ENCODE measurements around the gene HGD. TPM values are rescaled to one million over a fixed set of nuclear protein-coding genes. Genes with fewer than 3 reads are reported as not detected.
"Not testable (repeated sequence)": the region's sequence is repeated elsewhere in the genome, so short reads cannot be mapped to it uniquely, and the experiment has no call there.

The HGD gene
- total RNA-seq (10 to 100 TPM in 1 of 2 donors, 1 to 10 TPM in 1; 2.8 to 19.1 TPM), total RNA-seq (2.0 to 2.3 reads per million in 2 donors)

GRCh38 chr3:120682095-120682681 lies at the start of gene HGD:
Gene HGD, minus strand, starts transcription at chr3:120682239. Its CDS starts 128 bp downstream, at chr3:120682111.
- Mint-ChIP-seq H3K36me3 (ENCODE audit: low read depth) (peaks cover 2% of the 10 kb centered on the region), H3K27ac (no peak within 1 kb of the TSS), H3K4me1 (peaks cover 5% of the 10 kb centered on the region), H3K4me3 (no peak within 1 kb of the TSS), H3K27me3 (no peaks in the 10 kb centered on the region)
- no peaks in the 10 kb centered on the region for H3K9me3 ChIP-seq (ENCODE audit: control insufficient read depth, low read length, poor library complexity, severe bottlenecking)
- ATAC-seq (no peak), DNase-seq (no peak)

GRCh38 chr3:120730576-120731542 lies 48.8 kb upstream of the HGD start:
- H3K9me3 ChIP-seq (ENCODE audit: control insufficient read depth, low read length, poor library complexity, severe bottlenecking) = no peaks in the 10 kb centered on the region
- ATAC-seq = no peak
- H3K27me3 Mint-ChIP-seq = no peaks in the 10 kb centered on the region
- no peak for DNase-seq
- peaks cover 8% of the 10 kb centered on the region for H3K4me1 Mint-ChIP-seq
- peaks cover 8% of the 10 kb centered on the region for H3K36me3 Mint-ChIP-seq (ENCODE audit: low read depth)
- H3K27ac Mint-ChIP-seq = peak overlapping the region; percentile 11
- H3K4me3 Mint-ChIP-seq = no peak overlapping the region

GRCh38 chr3:120726791-120727190 lies 44.8 kb upstream of the HGD start:
- H3K4me1 Mint-ChIP-seq = peaks cover 8% of the 10 kb centered on the region
- H3K9me3 ChIP-seq (ENCODE audit: control insufficient read depth, low read length, poor library complexity, severe bottlenecking) = no peaks in the 10 kb centered on the region
- no peak overlapping the region for H3K27ac Mint-ChIP-seq
- no peaks in the 10 kb centered on the region for H3K27me3 Mint-ChIP-seq
- ATAC-seq = no peak
- H3K36me3 Mint-ChIP-seq (ENCODE audit: low read depth) = peaks cover 8% of the 10 kb centered on the region
- DNase-seq = no peak
- H3K4me3 Mint-ChIP-seq = no peak overlapping the region

GRCh38 chr3:120719167-120719834 lies 37.3 kb upstream of the HGD start:
- H3K27me3 Mint-ChIP-seq; H3K27ac Mint-ChIP-seq; H3K36me3 Mint-ChIP-seq (ENCODE audit: low read depth); H3K9me3 ChIP-seq (ENCODE audit: control insufficient read depth, low read length, poor library complexity, severe bottlenecking): not testable (repeated sequence)
- DNase-seq = peak; percentile 45 to 72 (median 65)
- peaks cover 34% of the 10 kb centered on the region for H3K4me1 Mint-ChIP-seq
- peak overlapping the region; percentile 81 for H3K4me3 Mint-ChIP-seq
- ATAC-seq = peak; percentile 91

GRCh38 chr3:120713262-120713661 lies 31.2 kb upstream of the HGD start:
- DNase-seq (no peak), ATAC-seq (no peak)
- H3K36me3 Mint-ChIP-seq (ENCODE audit: low read depth) = peaks cover 4% of the 10 kb centered on the region
- H3K4me1 Mint-ChIP-seq = peaks cover 11% of the 10 kb centered on the region
- H3K9me3 ChIP-seq (ENCODE audit: control insufficient read depth, low read length, poor library complexity, severe bottlenecking) = no peaks in the 10 kb centered on the region
- no peak overlapping the region for H3K27ac Mint-ChIP-seq
- no peaks in the 10 kb centered on the region for H3K27me3 Mint-ChIP-seq
- H3K4me3 Mint-ChIP-seq = no peak overlapping the region

- Mint-ChIP-seq H3K4me3 (no peak overlapping the region), H3K36me3 (ENCODE audit: low read depth) (peaks cover 5% of the 10 kb centered on the region), H3K27me3 (no peaks in the 10 kb centered on the region), H3K4me1 (peaks cover 11% of the 10 kb centered on the region), H3K27ac (no peak overlapping the region)
- DNase-seq (no peak), ATAC-seq (no peak)
- no peaks in the 10 kb centered on the region for H3K9me3 ChIP-seq (ENCODE audit: control insufficient read depth, low read length, poor library complexity, severe bottlenecking)
Observed at GRCh38 chr3:120710369-120710768, 28.3 kb upstream of the HGD start.

GRCh38 chr3:120708408-120708807 lies 26.4 kb upstream of the HGD start:
- no peak overlapping the region for H3K4me3 Mint-ChIP-seq
- peaks cover 4% of the 10 kb centered on the region for H3K9me3 ChIP-seq (ENCODE audit: control insufficient read depth, low read length, poor library complexity, severe bottlenecking)
- DNase-seq = no peak
- no peaks in the 10 kb centered on the region for H3K27me3 Mint-ChIP-seq
- no peak for ATAC-seq
- H3K36me3 Mint-ChIP-seq (ENCODE audit: low read depth) = peaks cover 5% of the 10 kb centered on the region
- no peak overlapping the region for H3K27ac Mint-ChIP-seq
- peaks cover 7% of the 10 kb centered on the region for H3K4me1 Mint-ChIP-seq

GRCh38 chr3:120706950-120707349 lies 24.9 kb upstream of the HGD start:
- Mint-ChIP-seq H3K4me3 (no peak overlapping the region), H3K27ac (no peak overlapping the region), H3K36me3 (ENCODE audit: low read depth) (peaks cover 7% of the 10 kb centered on the region), H3K27me3 (no peaks in the 10 kb centered on the region), H3K4me1 (peaks cover 5% of the 10 kb centered on the region)
- no peak for ATAC-seq
- DNase-seq = no peak
- H3K9me3 ChIP-seq (ENCODE audit: control insufficient read depth, low read length, poor library complexity, severe bottlenecking) = peaks cover 4% of the 10 kb centered on the region

GRCh38 chr3:120705884-120706582 lies 24.0 kb upstream of the HGD start:
- H3K27ac Mint-ChIP-seq = no peak overlapping the region
- peaks cover 5% of the 10 kb centered on the region for H3K4me1 Mint-ChIP-seq
- ATAC-seq = no peak
- H3K36me3 Mint-ChIP-seq (ENCODE audit: low read depth) = peaks cover 7% of the 10 kb centered on the region
- DNase-seq = no peak
- no peaks in the 10 kb centered on the region for H3K27me3 Mint-ChIP-seq
- H3K4me3 Mint-ChIP-seq = no peak overlapping the region
- peaks cover 4% of the 10 kb centered on the region for H3K9me3 ChIP-seq (ENCODE audit: control insufficient read depth, low read length, poor library complexity, severe bottlenecking)

GRCh38 chr3:120699333-120699732 lies 17.3 kb upstream of the HGD start:
- Mint-ChIP-seq H3K4me1 (peaks cover 10% of the 10 kb centered on the region), H3K4me3 (no peak overlapping the region), H3K36me3 (ENCODE audit: low read depth) (peaks cover 9% of the 10 kb centered on the region)

GRCh38 chr3:120693439-120694171 lies 11.6 kb upstream of the HGD start:
- no peak for DNase-seq
- no peak overlapping the region for H3K4me3 Mint-ChIP-seq
- H3K9me3 ChIP-seq (ENCODE audit: control insufficient read depth, low read length, poor library complexity, severe bottlenecking) = no peaks in the 10 kb centered on the region
- H3K27ac Mint-ChIP-seq = no peak overlapping the region
- peaks cover 3% of the 10 kb centered on the region for H3K36me3 Mint-ChIP-seq (ENCODE audit: low read depth)
- no peaks in the 10 kb centered on the region for H3K27me3 Mint-ChIP-seq
- H3K4me1 Mint-ChIP-seq = peaks cover 2% of the 10 kb centered on the region
- ATAC-seq = no peak

More at GRCh38 chr3:120699333-120699732, 17.3 kb upstream of the HGD start:
- Mint-ChIP-seq H3K27me3 (no peaks in the 10 kb centered on the region), H3K27ac (no peak overlapping the region)
- DNase-seq (no peak), ATAC-seq (no peak)
- H3K9me3 ChIP-seq (ENCODE audit: control insufficient read depth, low read length, poor library complexity, severe bottlenecking) = peaks cover 4% of the 10 kb centered on the region

- DNase-seq = no peak
- no peak for ATAC-seq
Observed at GRCh38 chr3:120689395-120689794, 7.4 kb upstream of the HGD start.

More at GRCh38 chr3:120689395-120689794, 7.4 kb upstream of the HGD start:
- H3K4me1 Mint-ChIP-seq = peaks cover under 1% of the 10 kb centered on the region
- no peak overlapping the region for H3K4me3 Mint-ChIP-seq
- no peak overlapping the region for H3K27ac Mint-ChIP-seq
- peaks cover 4% of the 10 kb centered on the region for H3K36me3 Mint-ChIP-seq (ENCODE audit: low read depth)
- no peaks in the 10 kb centered on the region for H3K27me3 Mint-ChIP-seq
- no peaks in the 10 kb centered on the region for H3K9me3 ChIP-seq (ENCODE audit: control insufficient read depth, low read length, poor library complexity, severe bottlenecking)

All from T-helper 17 cell (primary cell).